Measurements from ENCODE around the gene SERTAD2. TPM values are rescaled to one million over a fixed set of nuclear protein-coding genes. Genes with fewer than 3 reads are reported as not detected.

Gene SERTAD2
- total RNA-seq, 1 experiment from 2014 or later: 19.8 TPM

DNA sequence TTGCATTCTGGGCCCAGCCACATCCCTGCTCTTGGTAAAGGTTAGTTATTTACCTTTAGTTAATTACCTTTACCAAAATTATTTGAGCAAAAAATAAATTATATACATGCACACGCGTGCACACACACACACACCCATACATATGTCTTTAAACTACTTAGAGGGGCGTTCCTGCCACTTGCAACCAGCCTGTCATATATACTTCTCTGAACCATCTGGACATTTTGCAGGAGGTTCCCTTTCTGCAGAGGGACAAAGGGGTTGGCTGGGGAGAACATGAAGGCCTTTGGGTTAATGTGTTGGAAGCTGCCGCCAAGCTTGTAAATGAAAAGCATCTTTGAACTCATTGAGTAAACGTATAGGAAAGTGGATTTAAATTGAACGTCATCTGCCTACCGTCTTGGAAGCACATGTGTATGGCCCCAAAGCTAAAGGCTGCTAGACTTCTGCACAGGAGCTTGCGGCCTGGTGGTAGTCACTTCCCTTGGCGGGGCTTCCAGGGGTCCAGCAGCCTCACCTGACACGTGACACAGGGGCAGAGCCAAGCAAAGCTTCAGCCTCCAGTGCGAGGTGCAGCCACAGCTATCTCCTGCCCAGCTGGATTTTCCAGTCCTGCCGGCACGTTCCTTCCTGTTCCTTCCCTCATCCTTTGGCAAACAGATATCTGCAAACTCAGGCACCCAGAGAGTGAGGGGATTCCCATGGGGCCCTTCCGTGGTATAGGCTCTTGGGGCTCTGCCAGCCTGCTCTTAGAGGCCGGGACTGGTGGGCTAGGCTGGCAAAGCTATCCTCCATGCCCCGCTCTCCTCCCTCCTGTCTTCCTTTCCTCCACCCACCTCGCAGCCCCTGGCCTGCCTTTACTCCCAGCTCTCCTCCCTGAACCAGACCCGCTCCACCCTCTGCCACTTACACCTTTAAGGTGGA, 46.1 kb downstream of the SERTAD2 start:
- no TSS peak for BruUV-seq (replicated peaks)
- Histone ChIP-seq H3F3A (ENCODE audit: low read length, unreplicated experiment) (no peaks in the 10 kb centered on the region), H3K4me3 (ENCODE audit: low read length) (no peak overlapping the region), H3K4me2 (ENCODE audit: low read length) (peak overlapping the region; percentile 59), H3K27ac (ENCODE audit: low read length) (peak overlapping the region; percentile 86), H2AFZ (ENCODE audit: low read length) (peak overlapping the region; percentile 36; the same call in 1 of the 2 replicates), H3K9me2 (replicated peaks; ENCODE audit: low read length) (no peaks in the 10 kb centered on the region), H3K4me1 (ENCODE audit: insufficient read depth, low read length) (peaks cover 31% of the 10 kb centered on the region), H3K36me3 (ENCODE audit: low read depth, low read length) (no peaks in the 10 kb centered on the region), H3K27me3 (ENCODE audit: low read length) (no peaks in the 10 kb centered on the region), H3K79me2 (ENCODE audit: low read length) (no peaks in the 10 kb centered on the region), H3K9me3 (ENCODE audit: low read length) (no peaks in the 10 kb centered on the region), H3K9ac (ENCODE audit: low read length) (peak overlapping the region; percentile 57), H4K20me1 (ENCODE audit: low read length) (no peaks in the 10 kb centered on the region)
- TF ChIP-seq EZH2phosphoT487 (IDR thresholded peaks at IDR 0.05; ENCODE audit: borderline replicate concordance, low read length) (no peak), EZH2 (IDR thresholded peaks at IDR 0.05; ENCODE audit: low read length, unreplicated experiment) (no peak)
- TF ChIP-seq, protein P1, sequence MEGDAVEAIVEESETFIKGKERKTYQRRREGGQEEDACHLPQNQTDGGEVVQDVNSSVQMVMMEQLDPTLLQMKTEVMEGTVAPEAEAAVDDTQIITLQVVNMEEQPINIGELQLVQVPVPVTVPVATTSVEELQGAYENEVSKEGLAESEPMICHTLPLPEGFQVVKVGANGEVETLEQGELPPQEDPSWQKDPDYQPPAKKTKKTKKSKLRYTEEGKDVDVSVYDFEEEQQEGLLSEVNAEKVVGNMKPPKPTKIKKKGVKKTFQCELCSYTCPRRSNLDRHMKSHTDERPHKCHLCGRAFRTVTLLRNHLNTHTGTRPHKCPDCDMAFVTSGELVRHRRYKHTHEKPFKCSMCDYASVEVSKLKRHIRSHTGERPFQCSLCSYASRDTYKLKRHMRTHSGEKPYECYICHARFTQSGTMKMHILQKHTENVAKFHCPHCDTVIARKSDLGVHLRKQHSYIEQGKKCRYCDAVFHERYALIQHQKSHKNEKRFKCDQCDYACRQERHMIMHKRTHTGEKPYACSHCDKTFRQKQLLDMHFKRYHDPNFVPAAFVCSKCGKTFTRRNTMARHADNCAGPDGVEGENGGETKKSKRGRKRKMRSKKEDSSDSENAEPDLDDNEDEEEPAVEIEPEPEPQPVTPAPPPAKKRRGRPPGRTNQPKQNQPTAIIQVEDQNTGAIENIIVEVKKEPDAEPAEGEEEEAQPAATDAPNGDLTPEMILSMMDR (conservative IDR thresholded peaks at IDR 0.05; ENCODE audit: low read depth, low read length): no peak
- ChIA-PET CTCF (no interaction called here), POLR2A (ENCODE audit: unreplicated experiment) (interaction anchor here (0.5 to 0.6 kb wide), 2 partner anchors 46 to 380 kb away, joined by 4 to 7 read pairs; partner anchors contain the start of gene SERTAD2)
- DNase-seq (peak; percentile 77), ATAC-seq (peak; percentile 25)
- intact Hi-C loops (cut with micrococcal nuclease): no loop called here

DNA sequence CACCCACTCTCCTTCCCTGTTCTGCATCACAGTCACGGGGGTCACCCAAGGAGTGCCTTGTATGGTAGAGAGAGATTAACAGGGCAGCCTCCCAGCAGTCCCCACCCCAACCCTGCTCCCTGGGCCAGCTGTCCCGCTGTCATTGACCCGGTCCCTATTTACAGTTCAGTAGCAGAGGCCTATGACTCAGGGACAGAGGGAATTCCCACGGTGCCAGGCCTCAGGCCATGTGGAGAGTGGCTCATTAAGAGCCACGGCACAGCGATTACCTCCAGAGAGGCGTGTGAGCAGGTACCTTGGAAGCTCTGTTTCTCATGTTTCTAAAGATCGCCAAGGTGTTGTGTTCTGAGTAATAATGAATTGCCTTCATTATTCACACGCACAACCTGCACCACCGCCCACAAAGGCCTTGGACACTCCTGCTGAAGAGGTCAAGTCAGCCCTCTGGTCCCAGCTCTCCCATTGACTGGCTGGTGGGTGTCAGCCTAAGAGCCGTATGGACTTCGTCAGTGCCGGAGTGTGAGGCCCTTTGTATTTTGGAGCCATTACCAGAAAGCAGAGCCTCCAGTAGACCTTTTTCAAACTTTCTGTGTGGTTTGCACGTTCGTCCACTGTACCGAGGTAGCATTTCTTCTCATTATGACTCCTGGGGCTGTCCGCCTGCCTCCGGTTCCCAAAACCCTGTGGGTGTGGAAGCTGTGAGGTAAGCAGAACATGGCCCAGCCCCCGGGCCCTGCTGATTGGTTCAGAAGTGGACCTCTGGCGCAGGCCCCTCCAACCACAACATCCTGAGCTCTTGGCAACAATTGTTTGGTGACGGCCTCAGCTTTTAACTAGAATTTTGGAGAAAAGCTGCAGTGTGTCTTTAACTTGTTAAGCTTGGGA, 47.0 kb downstream of the SERTAD2 start:
- Histone ChIP-seq H3K4me2 (ENCODE audit: low read length) (peak overlapping the region; percentile 59), H4K20me1 (ENCODE audit: low read length) (no peaks in the 10 kb centered on the region), H3K27me3 (ENCODE audit: low read length) (no peaks in the 10 kb centered on the region), H3K9ac (ENCODE audit: low read length) (peak overlapping the region; percentile 57), H3K27ac (ENCODE audit: low read length) (peak overlapping the region; percentile 86), H3F3A (ENCODE audit: low read length, unreplicated experiment) (no peaks in the 10 kb centered on the region), H3K79me2 (ENCODE audit: low read length) (no peaks in the 10 kb centered on the region), H3K9me3 (ENCODE audit: low read length) (no peaks in the 10 kb centered on the region), H3K4me1 (ENCODE audit: insufficient read depth, low read length) (peaks cover 31% of the 10 kb centered on the region), H2AFZ (ENCODE audit: low read length) (0 out of 2 replicates have a peak overlapping the region, but pooled peaks have one; percentile 40), H3K36me3 (ENCODE audit: low read depth, low read length) (no peaks in the 10 kb centered on the region), H3K4me3 (ENCODE audit: low read length) (no peak overlapping the region), H3K9me2 (replicated peaks; ENCODE audit: low read length) (no peaks in the 10 kb centered on the region)
- DNase-seq: peak; percentile 84
- ATAC-seq: peak; percentile 68
- intact Hi-C loops (cut with micrococcal nuclease): no loop called here
- ChIA-PET CTCF (no interaction called here), POLR2A (ENCODE audit: unreplicated experiment) (interaction anchor here (0.6 kb wide), 1 partner anchor 47 kb away, joined by 4 read pairs; the partner anchor contains the start of gene SERTAD2)
- no peak for TF ChIP-seq EZH2 (IDR thresholded peaks at IDR 0.05; ENCODE audit: low read length, unreplicated experiment)
- no peak for TF ChIP-seq EZH2phosphoT487 (IDR thresholded peaks at IDR 0.05; ENCODE audit: borderline replicate concordance, low read length)
- TF ChIP-seq, protein P1 (conservative IDR thresholded peaks at IDR 0.05; ENCODE audit: low read depth, low read length): no peak
- no TSS peak for BruUV-seq (replicated peaks)

All from PC-3 (cell line).